GM18909 (cell line): ENCODE results near the gene RPL27.

Source experiments
- ATAC-seq: cut with Tn5 transposase; IDR thresholded peaks from one replicate; pipeline ENCODE4 v1.9.1; 2021; ENCODE audit warnings: mild to moderate bottlenecking; ENCODE audit not compliant: unreplicated experiment, poor library complexity

RPL27 gene

GRCh38 chr17:43020030-43020621 is 21.9 kb downstream of the RPL27 start:
- no peak for ATAC-seq

GRCh38 chr17:43020789-43021740 is 22.8 kb downstream of the RPL27 start:
- ATAC-seq = no peak

GRCh38 chr17:43021741-43022512 is 23.7 kb downstream of the RPL27 start, which contains the start of gene VAT1:
TSS of gene VAT1 (minus strand) at chr17:43022385. CDS start at chr17:43022322, 63 bp downstream.
- ATAC-seq = no peak

GRCh38 chr17:43024407-43025289 is 26.4 kb downstream of the RPL27 start, which contains the start of gene RND2:
TSS of gene RND2 (plus strand) at chr17:43025231. CDS start at chr17:43025348, 117 bp downstream.
- ATAC-seq = no peak

GRCh38 chr17:43025290-43025657 is 27.1 kb downstream of the RPL27 start:
- no peak for ATAC-seq

- no peak for ATAC-seq
These were observed 27.7 kb downstream of the RPL27 start for GRCh38 chr17:43025766-43026537.

- ATAC-seq = no peak
These were observed 28.4 kb downstream of the RPL27 start for GRCh38 chr17:43026595-43026994.

- no peak for ATAC-seq
These were observed 29.1 kb downstream of the RPL27 start for GRCh38 chr17:43027091-43028032.

- ATAC-seq = no peak
These were observed 30.1 kb downstream of the RPL27 start for GRCh38 chr17:43028221-43028861.

- no peak for ATAC-seq
These were observed 32.0 kb downstream of the RPL27 start for GRCh38 chr17:43030137-43030767.

- ATAC-seq = no peak
These were observed 33.4 kb downstream of the RPL27 start for GRCh38 chr17:43031666-43032065.

GRCh38 chr17:43033948-43034881 is 36.0 kb downstream of the RPL27 start:
- ATAC-seq = no peak

- no peak for ATAC-seq
These were observed 36.7 kb downstream of the RPL27 start for GRCh38 chr17:43034894-43035293.

GRCh38 chr17:43039646-43040045 is 41.4 kb downstream of the RPL27 start:
- no peak for ATAC-seq

- ATAC-seq = no peak
These were observed 42.4 kb downstream of the RPL27 start for GRCh38 chr17:43040655-43041054.

- no peak for ATAC-seq
These were observed 43.9 kb downstream of the RPL27 start for GRCh38 chr17:43042025-43042628.
